Vagina (tissue), 2 donors: ENCODE measurements around the gene NAP1L1. TPM values are rescaled to one million over a fixed set of nuclear protein-coding genes. Genes with fewer than 3 reads are reported as not detected.

Experiments
- DNase-seq, 2 donors: peaks; one replicate each; pipeline ENCODE4 v3.0.0-alpha.2; 2017; ENCODE audit errors: extremely low spot score in 2 of 2
- H3K27ac ChIP-seq: fragments of 200-600 bp; sonication (generic); one replicate; pipeline ENCODE4 v1.5.1; 2019
- H3K27me3 ChIP-seq: fragments of 200-600 bp; sonication (generic); one replicate; pipeline ENCODE4 v1.5.1; 2019
- H3K36me3 ChIP-seq, 2 donors: fragments of 200-600 bp; sonication (generic); one replicate each; pipeline ENCODE4 v1.5.1; 2017 to 2019
- H3K4me1 ChIP-seq: fragments of 200-600 bp; sonication (generic); one replicate; pipeline ENCODE4 v1.5.1; 2019
- H3K4me3 ChIP-seq, 2 donors: fragments of 200-600 bp; sonication (generic); 1 replicate in 1 of 2; 2 replicates in 1 of 2; pipeline ENCODE4 v1.5.1; 2016 to 2019
- H3K9me3 ChIP-seq: fragments of 200-600 bp; sonication (generic); one replicate; pipeline ENCODE4 v1.5.1; 2019
- POLR2A ChIP-seq, 2 donors: fragments of 450-650 bp; IDR thresholded peaks; one replicate each; pipeline ENCODE4 v1.6.1; 2017; ENCODE audit warnings: antibody characterized with exemption in 2 of 2, mild to moderate bottlenecking in 2 of 2, moderate library complexity in 2 of 2
- POLR2AphosphoS5 ChIP-seq, 2 donors: sonication (generic); formaldehyde crosslinking; IDR thresholded peaks; one replicate each; pipeline ENCODE4 v1.9.0; 2017; ENCODE audit warnings: antibody characterized with exemption in 2 of 2, mild to moderate bottlenecking in 2 of 2, low read depth in 1 of 2; ENCODE audit not compliant: insufficient read depth in 1 of 2
- intact Hi-C: fragments of 100-400 bp; cut with DNase I; formaldehyde crosslinking; loops from one replicate; pipeline ENCODE4 v1.15.1; 2023
- total RNA-seq: library from RNA; depleted of rRNA; stranded (reverse); fragments of >200 nt; gene quantifications from one replicate; pipeline ENCODE4 v1.2.3, GENCODE V29; 2016
- TF ChIP-seq, protein P1 (sequence below), 3 experiments: fragments of 450-650 bp in 2 of 3; fragments of 200-600 bp in 1 of 3; sonication (generic) in 1 of 3; IDR thresholded peaks; one replicate each; pipeline ENCODE4 v1.5.1; 2017 to 2019; ENCODE audit warnings: antibody characterized with exemption in 3 of 3, mild to moderate bottlenecking in 2 of 3, moderate library complexity in 2 of 3

Gene NAP1L1
- total RNA-seq, 1 donor from 2014 or later: 318 TPM

DNA sequence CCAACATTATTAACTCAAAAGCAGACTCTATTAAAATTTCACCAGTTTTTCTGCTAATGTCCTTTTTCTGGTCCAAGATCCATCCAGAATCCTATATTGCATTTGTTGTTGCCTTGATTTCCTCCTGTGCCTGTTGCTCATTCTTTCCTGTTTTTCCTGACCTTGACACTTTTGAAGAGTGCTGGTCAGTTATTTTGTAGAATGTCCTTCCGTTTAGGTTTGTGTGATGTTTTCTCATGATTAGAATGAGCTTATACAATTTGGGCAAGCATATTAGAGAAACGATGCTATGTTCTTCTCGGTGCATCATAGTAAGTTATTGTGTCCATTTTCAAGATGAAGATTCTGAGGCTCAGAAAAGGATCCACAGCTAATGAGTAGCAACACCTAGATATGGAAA, 86.8 kb downstream of the NAP1L1 start:
- no peak overlapping the region for H3K4me3 ChIP-seq
- no peak overlapping the region for H3K27ac ChIP-seq
- no peaks in the 10 kb centered on the region for H3K36me3 ChIP-seq
- H3K9me3 ChIP-seq: no peaks in the 10 kb centered on the region
- H3K27me3 ChIP-seq: no peaks in the 10 kb centered on the region
- no peaks in the 10 kb centered on the region for H3K4me1 ChIP-seq
- DNase-seq: no peak
- intact Hi-C loops: no loop called here
- no peak for TF ChIP-seq POLR2AphosphoS5 (IDR thresholded peaks at IDR 0.05; ENCODE audit: insufficient read depth in 1 of 2, low read depth in 1 of 2)
- TF ChIP-seq, protein P1, sequence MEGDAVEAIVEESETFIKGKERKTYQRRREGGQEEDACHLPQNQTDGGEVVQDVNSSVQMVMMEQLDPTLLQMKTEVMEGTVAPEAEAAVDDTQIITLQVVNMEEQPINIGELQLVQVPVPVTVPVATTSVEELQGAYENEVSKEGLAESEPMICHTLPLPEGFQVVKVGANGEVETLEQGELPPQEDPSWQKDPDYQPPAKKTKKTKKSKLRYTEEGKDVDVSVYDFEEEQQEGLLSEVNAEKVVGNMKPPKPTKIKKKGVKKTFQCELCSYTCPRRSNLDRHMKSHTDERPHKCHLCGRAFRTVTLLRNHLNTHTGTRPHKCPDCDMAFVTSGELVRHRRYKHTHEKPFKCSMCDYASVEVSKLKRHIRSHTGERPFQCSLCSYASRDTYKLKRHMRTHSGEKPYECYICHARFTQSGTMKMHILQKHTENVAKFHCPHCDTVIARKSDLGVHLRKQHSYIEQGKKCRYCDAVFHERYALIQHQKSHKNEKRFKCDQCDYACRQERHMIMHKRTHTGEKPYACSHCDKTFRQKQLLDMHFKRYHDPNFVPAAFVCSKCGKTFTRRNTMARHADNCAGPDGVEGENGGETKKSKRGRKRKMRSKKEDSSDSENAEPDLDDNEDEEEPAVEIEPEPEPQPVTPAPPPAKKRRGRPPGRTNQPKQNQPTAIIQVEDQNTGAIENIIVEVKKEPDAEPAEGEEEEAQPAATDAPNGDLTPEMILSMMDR (IDR thresholded peaks at IDR 0.05): no peak

DNA sequence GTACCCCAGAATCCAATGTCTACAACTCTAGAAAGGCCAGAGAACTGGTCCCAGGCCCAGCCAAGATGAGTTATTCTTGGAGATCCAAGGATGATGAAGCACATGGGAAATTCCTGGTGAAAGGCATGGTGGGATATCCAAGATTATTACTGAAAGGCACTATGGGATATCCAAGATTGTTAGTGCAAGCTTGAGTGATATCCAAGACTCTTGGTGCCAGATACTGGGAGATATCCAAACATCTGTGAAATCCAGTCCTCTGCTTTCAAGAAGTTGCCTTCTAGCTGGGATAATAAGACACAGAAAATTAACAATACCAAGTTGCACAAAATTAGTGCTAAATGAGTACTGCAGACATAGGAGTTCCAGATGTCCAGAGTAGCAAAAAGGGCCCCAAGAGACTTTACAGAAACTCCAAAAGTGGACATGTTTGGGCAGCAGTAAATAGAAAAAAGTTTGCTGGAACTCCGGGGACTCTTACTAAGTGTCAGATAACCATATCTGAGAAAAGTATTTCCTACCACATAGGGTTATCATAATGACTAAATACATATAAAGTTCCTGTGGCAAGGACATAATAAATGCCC, 87.5 kb downstream of the NAP1L1 start:
- Histone ChIP-seq H3K4me3 (no peak overlapping the region), H3K4me1 (no peaks in the 10 kb centered on the region), H3K36me3 (no peaks in the 10 kb centered on the region), H3K9me3 (no peaks in the 10 kb centered on the region), H3K27ac (no peak overlapping the region), H3K27me3 (no peaks in the 10 kb centered on the region)
- intact Hi-C loops: no loop called here
- TF ChIP-seq POLR2A (IDR thresholded peaks at IDR 0.05): no peak
- TF ChIP-seq, protein P1 (IDR thresholded peaks at IDR 0.05): no peak
- no peak for TF ChIP-seq POLR2AphosphoS5 (IDR thresholded peaks at IDR 0.05; ENCODE audit: insufficient read depth in 1 of 2, low read depth in 1 of 2)
- DNase-seq: no peak

DNA sequence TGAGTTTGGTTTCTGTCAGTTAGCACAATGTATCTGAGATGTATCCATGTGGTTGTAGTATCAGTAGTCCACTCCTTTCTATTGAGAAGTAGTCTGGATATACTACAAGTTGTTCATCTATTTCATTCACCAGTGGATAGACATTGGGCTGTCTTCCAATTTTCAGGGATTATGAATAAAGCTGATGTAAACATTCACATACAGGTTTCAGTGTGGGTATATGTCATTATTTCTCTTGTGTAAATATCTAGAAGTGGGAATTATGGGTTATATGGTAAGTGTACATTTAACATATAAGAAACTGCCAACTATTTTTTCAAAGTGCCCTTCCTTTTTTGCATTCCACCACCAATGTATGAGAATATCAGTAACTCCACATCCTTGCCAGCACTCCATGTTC, 88.8 kb downstream of the NAP1L1 start:
- TF ChIP-seq, protein P1 (IDR thresholded peaks at IDR 0.05): no peak
- TF ChIP-seq POLR2A (IDR thresholded peaks at IDR 0.05): no peak
- TF ChIP-seq POLR2AphosphoS5 (IDR thresholded peaks at IDR 0.05; ENCODE audit: insufficient read depth in 1 of 2, low read depth in 1 of 2): no peak
- no peak for DNase-seq
- intact Hi-C loops: no loop called here

DNA sequence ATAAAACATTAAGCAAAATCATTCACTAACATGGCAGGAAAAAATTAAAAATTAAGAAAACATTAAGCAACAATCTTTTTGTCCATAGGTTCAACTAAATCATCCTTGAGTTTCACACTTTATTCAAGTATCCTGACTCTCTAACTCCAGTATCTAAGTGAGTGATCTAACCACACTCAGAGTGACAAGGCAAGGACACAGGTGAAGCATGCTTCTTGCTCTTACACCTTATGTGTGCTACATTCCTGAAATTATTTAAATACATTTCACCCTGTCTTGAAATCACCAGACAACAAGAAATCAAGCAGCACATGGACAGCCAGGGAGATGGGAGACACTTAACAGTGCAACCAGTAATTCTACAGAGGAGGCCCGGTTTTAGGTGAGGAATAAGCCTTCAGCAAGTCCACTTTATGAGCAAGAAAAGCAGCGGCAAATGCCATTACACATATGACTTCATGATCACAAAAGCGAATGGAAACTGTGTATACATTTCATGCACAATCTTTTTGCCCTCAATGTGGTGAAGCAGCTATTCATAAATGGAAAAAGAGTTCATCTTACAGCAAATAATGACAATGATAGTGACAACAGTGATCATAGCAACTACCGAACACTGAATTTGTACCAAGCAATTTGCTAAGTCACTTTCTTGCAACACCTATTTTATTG, 90.3 kb downstream of the NAP1L1 start:
- intact Hi-C loops: no loop called here
- DNase-seq: no peak

More for the DNA sequence above, 88.8 kb downstream of the NAP1L1 start:
- Histone ChIP-seq H3K4me3 (no peak overlapping the region), H3K9me3 (no peaks in the 10 kb centered on the region), H3K36me3 (no peaks in the 10 kb centered on the region), H3K4me1 (no peaks in the 10 kb centered on the region), H3K27me3 (no peaks in the 10 kb centered on the region), H3K27ac (no peak overlapping the region)

More for the DNA sequence above, 90.3 kb downstream of the NAP1L1 start:
- no peak overlapping the region for H3K4me3 ChIP-seq
- H3K27ac ChIP-seq: no peak overlapping the region
- H3K4me1 ChIP-seq: no peaks in the 10 kb centered on the region
- TF ChIP-seq, protein P1 (IDR thresholded peaks at IDR 0.05): no peak
- no peak for TF ChIP-seq POLR2AphosphoS5 (IDR thresholded peaks at IDR 0.05; ENCODE audit: insufficient read depth in 1 of 2, low read depth in 1 of 2)
- no peak for TF ChIP-seq POLR2A (IDR thresholded peaks at IDR 0.05)
- no peaks in the 10 kb centered on the region for H3K36me3 ChIP-seq
- H3K27me3 ChIP-seq: no peaks in the 10 kb centered on the region
- H3K9me3 ChIP-seq: no peaks in the 10 kb centered on the region
